Measurements from ENCODE around the gene MCF2L.

Gene MCF2L

GRCh38 chr13:112982281-112983041 lies 13.4 kb downstream of the MCF2L start:
- no peak for DNase-seq

GRCh38 chr13:112983042-112983305 lies 14.0 kb downstream of the MCF2L start:
- DNase-seq, result no peak

GRCh38 chr13:112983428-112984196 lies 14.6 kb downstream of the MCF2L start:
- no peak for DNase-seq

- no peak for DNase-seq
Measured at GRCh38 chr13:112984501-112984900, 15.5 kb downstream of the MCF2L start.

- DNase-seq, result no peak
Measured at GRCh38 chr13:112984954-112985802, 16.2 kb downstream of the MCF2L start.

GRCh38 chr13:112985803-112986408 lies 16.9 kb downstream of the MCF2L start:
- DNase-seq, result no peak

- DNase-seq, result no peak
Measured at GRCh38 chr13:112986470-112986869, 17.5 kb downstream of the MCF2L start.

GRCh38 chr13:112986946-112987681 lies 18.1 kb downstream of the MCF2L start:
- no peak for DNase-seq

- DNase-seq, result no peak
Measured at GRCh38 chr13:112987682-112988024, 18.6 kb downstream of the MCF2L start.

- DNase-seq, result no peak
Measured at GRCh38 chr13:112990783-112991182, 21.8 kb downstream of the MCF2L start.

GRCh38 chr13:112991609-112992008 lies 22.6 kb downstream of the MCF2L start:
- DNase-seq, result no peak

- DNase-seq, result no peak
Measured at GRCh38 chr13:112992931-112993680, 24.1 kb downstream of the MCF2L start.

GRCh38 chr13:112994084-112994780 lies 25.2 kb downstream of the MCF2L start:
- DNase-seq, result no peak

- DNase-seq, result no peak
Measured at GRCh38 chr13:112994781-112995355, 25.9 kb downstream of the MCF2L start.

GRCh38 chr13:112995395-112996191 lies 26.6 kb downstream of the MCF2L start:
- DNase-seq, result no peak

GRCh38 chr13:112996671-112997091 lies 27.7 kb downstream of the MCF2L start:
- DNase-seq, result no peak

GRCh38 chr13:112997188-112998130 lies 28.4 kb downstream of the MCF2L start:
- DNase-seq, result no peak

- DNase-seq, result no peak
Measured at GRCh38 chr13:112998521-112999280, 29.7 kb downstream of the MCF2L start.
